Heart left ventricle (tissue), 13 donors: ENCODE data around the gene EIF4E2.

Experiments used
- CTCF ChIP-seq, 12 donors: fragments of 200-600 bp; sonication (generic) in 4 of 12; IDR thresholded peaks; one replicate each; pipeline versions ENCODE4 v1.5.0 to v1.8.0; 2018 to 2022; ENCODE audit warnings: antibody characterized with exemption in 12 of 12, mild to moderate bottlenecking in 5 of 12
- POLR2A ChIP-seq, 2 donors: fragments of 450-650 bp; IDR thresholded peaks; one replicate each; pipeline ENCODE4 v1.6.1; 2017; ENCODE audit warnings: antibody characterized with exemption in 2 of 2, mild to moderate bottlenecking in 2 of 2, moderate library complexity in 2 of 2
- donor health status: ischemic (EF 13 %, LVEDD 7.1; RV severe dilation, severe dysfunction).
- donor health status: DM: no; HTN: yes; CAD: no.
- donor health status: DM: no; HTN: no; CAD: no.
- donor health status: ischemic (EF 25% LVEDD 6.9; RV normal size, moderate dysfunction).
- donor health status: ischemic (EF 25% LVEDD 5.7; RV mildly dilated, moderate dysfunction).
- donor health status: ischemic (EF 35%, LVEDD 5.7; RV mildly dilated, moderate dysfunction).
- donor health status: nonischemic (EF 11% LVEDD 7.7; RV severe dilation, severe dysfunction).
- donor health status: DM: yes; HTN: yes; CAD: no.
- donor health status: PGD.
- donor health status: ischemic (EF 29% LVEDD 5.4; RV normal size, mild dysfunction).
- donor health status: nonischemic (EF 23%, LVEDD 6.1; RV moderate dilation, normal function).

- TF ChIP-seq POLR2A (IDR thresholded peaks at IDR 0.05) (no peak), CTCF (IDR thresholded peaks at IDR 0.05) (no peak)
These were observed 1.3 kb downstream of the EIF4E2 start for GRCh38 chr2:232551776-232552175.
